Stimulated activated CD4-positive, alpha-beta T cell treated with anti-CD3 and anti-CD28 coated beads, Interleukin-12 subunit alpha, Interleukin-12 subunit beta, amount 100 ng/mL, for 4 hours (primary cell): Measurements from ENCODE around the gene CCDC88A.
A peak's percentile ranks its signal among the peaks of the same experiment; 100 is the strongest.
"Not testable (repeated sequence)": the region's sequence is repeated elsewhere in the genome, so short reads cannot be mapped to it uniquely, and the experiment has no call there.

Experiments
- DNase-seq: peaks from one replicate; pipeline ENCODE4 v3.0.0-alpha.2; 2020

The CCDC88A gene, protein sequence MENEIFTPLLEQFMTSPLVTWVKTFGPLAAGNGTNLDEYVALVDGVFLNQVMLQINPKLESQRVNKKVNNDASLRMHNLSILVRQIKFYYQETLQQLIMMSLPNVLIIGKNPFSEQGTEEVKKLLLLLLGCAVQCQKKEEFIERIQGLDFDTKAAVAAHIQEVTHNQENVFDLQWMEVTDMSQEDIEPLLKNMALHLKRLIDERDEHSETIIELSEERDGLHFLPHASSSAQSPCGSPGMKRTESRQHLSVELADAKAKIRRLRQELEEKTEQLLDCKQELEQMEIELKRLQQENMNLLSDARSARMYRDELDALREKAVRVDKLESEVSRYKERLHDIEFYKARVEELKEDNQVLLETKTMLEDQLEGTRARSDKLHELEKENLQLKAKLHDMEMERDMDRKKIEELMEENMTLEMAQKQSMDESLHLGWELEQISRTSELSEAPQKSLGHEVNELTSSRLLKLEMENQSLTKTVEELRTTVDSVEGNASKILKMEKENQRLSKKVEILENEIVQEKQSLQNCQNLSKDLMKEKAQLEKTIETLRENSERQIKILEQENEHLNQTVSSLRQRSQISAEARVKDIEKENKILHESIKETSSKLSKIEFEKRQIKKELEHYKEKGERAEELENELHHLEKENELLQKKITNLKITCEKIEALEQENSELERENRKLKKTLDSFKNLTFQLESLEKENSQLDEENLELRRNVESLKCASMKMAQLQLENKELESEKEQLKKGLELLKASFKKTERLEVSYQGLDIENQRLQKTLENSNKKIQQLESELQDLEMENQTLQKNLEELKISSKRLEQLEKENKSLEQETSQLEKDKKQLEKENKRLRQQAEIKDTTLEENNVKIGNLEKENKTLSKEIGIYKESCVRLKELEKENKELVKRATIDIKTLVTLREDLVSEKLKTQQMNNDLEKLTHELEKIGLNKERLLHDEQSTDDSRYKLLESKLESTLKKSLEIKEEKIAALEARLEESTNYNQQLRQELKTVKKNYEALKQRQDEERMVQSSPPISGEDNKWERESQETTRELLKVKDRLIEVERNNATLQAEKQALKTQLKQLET (N-terminal part only)

GRCh38 chr2:55419679-55420438 is at the start of gene CCDC88A:
Gene CCDC88A, minus strand, starts transcription at chr2:55419856. Its CDS starts 777 bp downstream, at chr2:55419079.
- peak; percentile 85 for DNase-seq

- no peak for DNase-seq
Measured at GRCh38 chr2:55461679-55462078, 42.0 kb upstream of the CCDC88A start.

DNA sequence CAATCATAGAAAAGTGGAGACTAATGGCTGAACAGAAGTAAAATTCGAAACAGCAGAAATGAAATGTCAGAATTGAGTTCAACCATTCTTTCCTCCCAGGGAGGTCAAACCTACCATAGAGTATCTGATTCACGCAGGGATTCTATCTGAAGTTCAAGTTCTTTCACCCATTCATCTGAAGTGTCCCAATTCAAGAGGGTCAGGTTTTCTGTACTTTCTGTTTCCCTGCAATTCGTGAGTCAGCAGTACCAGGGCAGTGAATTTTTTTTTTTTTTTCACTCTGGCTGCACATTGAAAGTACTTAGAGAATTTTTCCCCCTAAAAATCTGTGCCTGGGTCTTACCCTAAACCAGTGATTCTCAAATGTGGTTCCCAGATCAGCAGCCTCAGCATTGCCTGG is 40.9 kb upstream of the CCDC88A start:
- DNase-seq = no peak

- DNase-seq = no peak
Measured at GRCh38 chr2:55459714-55460274, 40.1 kb upstream of the CCDC88A start.

- no peak for DNase-seq
Measured at GRCh38 chr2:55459279-55459678, 39.6 kb upstream of the CCDC88A start.

DNA sequence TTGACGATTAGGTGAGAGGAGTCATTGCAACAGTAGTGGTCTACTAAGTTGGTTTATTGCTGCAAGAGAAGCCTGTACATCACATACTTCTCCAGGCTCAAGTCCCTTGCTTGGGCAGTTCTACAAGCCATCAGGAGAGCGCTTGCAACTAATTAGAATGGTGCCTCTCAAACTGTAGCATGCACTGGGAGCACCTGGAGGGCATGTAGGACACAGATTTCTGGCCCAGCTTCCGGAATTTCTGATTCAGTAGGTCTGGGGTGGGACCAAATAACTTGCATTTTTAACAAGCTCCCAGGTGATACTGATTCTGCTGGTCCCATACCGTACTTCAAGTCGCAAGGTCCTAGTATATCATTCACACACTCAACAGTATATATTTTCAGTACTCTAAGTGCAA is 34.5 kb upstream of the CCDC88A start:
- DNase-seq = no peak

GRCh38 chr2:55452879-55453278 is 33.2 kb upstream of the CCDC88A start:
- no peak for DNase-seq

GRCh38 chr2:55451699-55452098 is 32.0 kb upstream of the CCDC88A start:
- DNase-seq = no peak

- not testable (repeated sequence) for DNase-seq
Measured at GRCh38 chr2:55450014-55450413, 30.4 kb upstream of the CCDC88A start.

DNA sequence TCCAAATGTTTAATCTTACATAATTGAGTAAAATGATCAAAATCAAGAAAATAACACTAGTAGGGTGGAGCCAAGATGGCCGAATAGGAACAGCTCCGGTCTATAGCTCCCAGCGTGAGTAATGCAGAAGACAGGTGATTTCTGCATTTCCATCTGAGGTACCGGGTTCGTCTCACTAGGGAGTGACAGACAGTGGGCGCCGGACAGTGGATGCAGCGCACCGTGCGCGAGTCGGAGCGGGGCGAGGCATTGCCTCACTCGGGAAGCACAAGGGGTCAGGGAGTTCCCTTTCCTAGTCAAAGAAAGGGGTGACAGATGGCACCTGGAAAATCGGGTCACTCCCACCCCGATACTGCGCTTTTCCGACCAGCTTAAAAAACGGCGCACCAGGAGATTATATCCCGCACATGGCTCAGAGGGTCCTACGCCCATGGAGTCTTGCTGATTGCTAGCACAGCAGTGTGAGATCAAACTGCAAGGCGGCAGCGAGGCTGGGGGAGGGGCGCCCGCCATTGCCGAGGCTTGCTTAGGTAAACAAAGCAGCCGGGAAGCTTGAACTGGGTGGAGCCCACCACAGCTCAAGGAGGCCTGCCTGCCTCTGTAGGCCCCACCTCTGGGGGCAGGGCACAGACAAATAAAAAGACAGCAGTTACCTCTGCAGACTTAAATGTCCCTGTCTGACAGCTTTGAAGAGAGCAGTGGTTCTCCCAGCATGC is 22.5 kb upstream of the CCDC88A start:
- not testable (repeated sequence) for DNase-seq

DNA sequence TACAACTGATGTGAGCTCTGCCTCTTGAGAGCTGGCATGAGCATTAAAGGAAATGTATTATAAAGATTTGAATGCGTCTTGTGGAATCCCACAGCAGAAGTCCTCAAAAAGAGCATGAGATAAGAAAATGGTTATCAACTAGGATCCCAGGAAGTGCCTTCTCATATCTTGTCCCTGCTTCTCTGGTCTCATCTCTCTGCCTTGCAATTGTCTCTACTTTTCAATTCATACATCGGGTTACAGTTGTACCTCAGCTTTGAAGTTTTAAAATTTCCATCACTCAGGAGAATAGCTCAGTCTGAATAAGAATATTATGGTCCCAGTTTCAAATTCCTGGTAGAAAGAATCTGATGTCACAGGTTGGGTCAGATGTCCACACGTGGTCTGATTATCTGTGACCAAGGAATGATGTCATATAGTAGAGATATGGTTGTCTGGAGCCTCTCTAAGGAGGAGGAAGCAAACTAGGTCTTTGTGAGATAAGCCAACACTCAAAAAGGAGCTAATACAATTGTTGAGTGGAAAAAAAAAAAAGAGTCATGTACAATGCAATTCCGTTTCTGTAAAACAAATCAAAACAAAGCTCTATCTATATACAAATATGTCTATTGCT is 21.7 kb upstream of the CCDC88A start:
- DNase-seq = no peak

- DNase-seq = no peak
Measured at GRCh38 chr2:55439101-55439397, 19.4 kb upstream of the CCDC88A start.

GRCh38 chr2:55438391-55439100 is 18.9 kb upstream of the CCDC88A start:
- DNase-seq = no peak

- DNase-seq = no peak
Measured at GRCh38 chr2:55437515-55438390, 18.1 kb upstream of the CCDC88A start.

GRCh38 chr2:55431982-55432627 is 12.4 kb upstream of the CCDC88A start:
- DNase-seq = no peak

DNA sequence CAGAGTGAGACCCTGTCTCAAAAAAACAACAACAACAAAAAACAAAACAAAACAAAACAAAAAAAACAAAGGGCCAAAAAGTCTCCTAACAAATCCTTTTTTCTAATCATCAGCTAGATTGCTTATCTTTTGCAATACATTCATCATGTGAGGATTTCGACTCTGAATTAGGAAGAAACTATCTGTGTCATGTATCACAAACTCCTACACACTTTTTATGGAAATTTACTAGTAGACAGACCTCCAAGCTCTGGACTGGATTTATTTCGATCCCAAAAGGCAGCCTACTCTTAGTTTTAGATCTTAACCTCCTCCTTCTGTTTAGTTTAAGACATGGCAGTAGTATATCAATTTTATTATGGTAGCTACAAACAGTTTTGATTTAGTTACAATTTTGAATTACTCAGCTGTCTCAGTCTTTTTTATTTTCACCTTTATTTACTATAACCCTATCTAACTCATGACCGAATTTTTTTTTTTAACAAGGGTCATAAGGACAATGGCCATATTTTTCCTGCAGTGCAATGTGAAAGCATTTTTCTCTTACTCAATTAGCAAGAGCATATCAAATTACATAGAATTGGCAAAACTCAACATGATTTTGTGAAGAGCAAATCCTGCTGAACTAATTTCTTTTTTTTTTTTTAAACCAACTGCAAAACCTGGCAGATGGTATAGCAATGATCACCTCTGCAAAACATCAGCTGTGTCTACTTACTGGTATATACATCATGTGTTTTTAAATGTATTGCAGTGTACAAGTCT is 10.7 kb upstream of the CCDC88A start:
- DNase-seq = no peak

DNA sequence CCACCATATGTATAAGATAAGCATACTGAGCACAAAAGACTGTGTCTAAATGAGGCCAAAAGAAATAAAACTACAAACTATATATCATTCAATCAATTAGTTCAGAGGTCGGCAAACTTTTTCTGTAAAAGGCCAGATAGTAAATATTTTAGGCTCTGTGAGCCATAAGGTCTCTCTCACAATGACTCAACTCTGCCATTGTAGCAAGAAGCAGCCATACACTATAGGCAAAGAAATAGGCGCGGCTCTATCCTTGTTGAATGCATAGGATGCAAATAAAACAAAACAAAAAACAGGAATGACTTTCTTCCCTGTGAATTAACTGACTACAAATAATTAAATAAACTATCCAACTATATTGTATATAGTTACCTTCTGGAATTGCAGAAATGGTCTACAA is 8.6 kb upstream of the CCDC88A start:
- DNase-seq = no peak

GRCh38 chr2:55425431-55425831 is 5.8 kb upstream of the CCDC88A start:
- DNase-seq = no peak
